OCI-LY3 (cell line): ENCODE data around the gene CKMT2.

ENCODE experiments used
- CTCF ChIP-seq: fragments of 200-600, 300-600 bp; sonication (generic); IDR thresholded peaks from 2 replicates; pipeline ENCODE4 v1.5.1; 2014; ENCODE audit warnings: antibody characterized with exemption, low read length, low read depth
- EZH2phosphoT487 ChIP-seq: fragments of 200-600 bp; shearing (Covaris generic); IDR thresholded peaks from 2 replicates; pipeline ENCODE4 v1.6.1; 2018; ENCODE audit warnings: antibody characterized with exemption, mixed run types, low read depth

- no peak for TF ChIP-seq EZH2phosphoT487
- peak; percentile 22 for TF ChIP-seq CTCF
Observed at GRCh38 chr5:81205058-81205457, 28.1 kb upstream of the CKMT2 start.
